HepG2 (cell line): ENCODE results near the gene HABP4. TPM values are rescaled to one million over a fixed set of nuclear protein-coding genes. Genes with fewer than 3 reads are reported as not detected.
A peak's percentile ranks its signal among the peaks of the same experiment; 100 is the strongest.

ENCODE experiments used
- ATAC-seq: fragments of 200-7000 bp; cut with Tn5 transposase; 3 replicates; pipeline ENCODE4 v1.9.1; 2020; ENCODE audit warnings: mild to moderate bottlenecking, moderate library complexity
- BruUV-seq: library from RNA; stranded (reverse); fragments of 400-500 nt; replicated peaks from 2 replicates; lab custom pipeline; 2021; lab: Mats Ljungman, UMichigan
- CTCF ChIA-PET: fragments of 300-600 bp; formaldehyde crosslinking; extraction: SDS; loops from one replicate; lab custom pipeline; 2021; ENCODE audit warnings: low total read pairs, inconsistent platforms, low intra/inter-chr PET ratio; lab: Yijun Ruan, JAX
- POLR2A ChIA-PET: fragments of 350-600 bp; sonication (Branson Sonifier 250); formaldehyde crosslinking; loops from one replicate; lab custom pipeline; 2020; ENCODE audit warnings: antibody characterized with exemption, inconsistent platforms; lab: Yijun Ruan, JAX
- DNase-seq: peaks from one replicate; pipeline ENCODE4 v3.0.0-alpha.2; 2015; ENCODE audit warnings: low spot score
- FAIRE-seq: peaks from 3 replicates; lab custom pipeline; 2011; peaks lifted over from hg19 to GRCh38; lab: Jason Lieb, UNC
- H2AFZ ChIP-seq: one replicate; pipeline ENCODE4 v1.6.1; 2011; ENCODE audit warnings: low read length, inconsistent platforms
- H3K27ac ChIP-seq: fragments of 300-600 bp; 3 replicates; pipeline ENCODE4 v1.8.0; 2011; ENCODE audit warnings: mixed run types, mild to moderate bottlenecking, mixed read lengths, low read length, inconsistent platforms; ENCODE audit not compliant: insufficient read depth; ENCODE audit errors: extremely low read length
- H3K27me3 ChIP-seq, 2 experiments: fragments of 200-600 bp in 1 of 2; 2 replicates in 1 of 2; 3 replicates in 1 of 2; pipeline versions ENCODE4 v1.6.0 to v1.8.0; 2011; ENCODE audit warnings: low read length in 2 of 2, mild to moderate bottlenecking in 2 of 2, moderate library complexity in 2 of 2, inconsistent platforms in 1 of 2; ENCODE audit not compliant: insufficient read depth in 2 of 2, control insufficient read depth in 1 of 2
- H3K36me3 ChIP-seq, 2 experiments: fragments of 200-600 bp in 1 of 2; replicated peaks in 1 of 2; 2 replicates in 1 of 2; 3 replicates in 1 of 2; pipeline versions ENCODE4 v1.5.1 to v1.8.0; 2011; ENCODE audit warnings: low read length in 2 of 2, inconsistent platforms in 1 of 2; ENCODE audit not compliant: insufficient read depth in 2 of 2, control insufficient read depth in 1 of 2
- H3K4me1 ChIP-seq: 2 replicates; pipeline ENCODE4 v1.5.1; 2012; ENCODE audit warnings: low read length, inconsistent platforms; ENCODE audit not compliant: insufficient read depth
- H3K4me2 ChIP-seq: 2 replicates; pipeline ENCODE4 v1.6.0; 2011; ENCODE audit warnings: low read depth, low read length, inconsistent platforms
- H3K4me3 ChIP-seq, 3 experiments: fragments of 200-600 bp in 1 of 3; sonication (generic), shearing (Covaris generic) in 1 of 3; replicated peaks in 1 of 3; 2 replicates each; pipeline ENCODE4 v1.5.1; 2011 to 2016; ENCODE audit warnings: low read length in 3 of 3, inconsistent platforms in 2 of 3, low read depth in 2 of 3, mild to moderate bottlenecking in 2 of 3, control low read depth in 1 of 3, mixed read lengths in 1 of 3; ENCODE audit not compliant: insufficient read depth in 1 of 3
- H3K79me2 ChIP-seq: one replicate; pipeline ENCODE4 v1.6.1; 2011; ENCODE audit warnings: low read length, inconsistent platforms; ENCODE audit not compliant: insufficient read depth
- H3K9ac ChIP-seq: 2 replicates; pipeline ENCODE4 v1.6.0; 2011; ENCODE audit warnings: mild to moderate bottlenecking, low read depth, low read length, inconsistent platforms; ENCODE audit not compliant: insufficient read depth
- H3K9me3 ChIP-seq: 2 replicates; pipeline ENCODE4 v1.5.1; 2012; ENCODE audit warnings: mild to moderate bottlenecking, low read length
- H4K20me1 ChIP-seq: 2 replicates; pipeline ENCODE4 v1.6.0; 2011; ENCODE audit warnings: inconsistent platforms, mild to moderate bottlenecking, low read length, moderate library complexity; ENCODE audit not compliant: insufficient read depth
- ERF ChIP-seq: IDR thresholded peaks from 2 replicates; pipeline ENCODE4 v1.6.1; 2018; ENCODE audit warnings: missing biosample characterization, missing genetic modification reagents
- KLF15 ChIP-seq: sonication (generic); formaldehyde crosslinking; IDR thresholded peaks from 2 replicates; pipeline ENCODE4 v1.8.1; 2023; ENCODE audit warnings: borderline replicate concordance, mild to moderate bottlenecking, inconsistent platforms, missing genetic modification reagents, mixed read lengths
- MED1 ChIP-seq: sonication (generic); formaldehyde crosslinking; IDR thresholded peaks from 2 replicates; pipeline ENCODE4 v1.4.0; 2020; ENCODE audit warnings: missing genetic modification reagents
- ZFX ChIP-seq: sonication (generic); formaldehyde crosslinking; IDR thresholded peaks from 2 replicates; pipeline ENCODE4 v1.4.0; 2020; ENCODE audit warnings: mild to moderate bottlenecking, low read depth, missing genetic modification reagents, moderate library complexity
- ZNF572 ChIP-seq: sonication (generic); formaldehyde crosslinking; IDR thresholded peaks from 2 replicates; pipeline ENCODE4 v1.5.1; 2020; ENCODE audit warnings: mild to moderate bottlenecking, missing genetic modification reagents
- ZNF605 ChIP-seq: sonication (generic); formaldehyde crosslinking; IDR thresholded peaks from 2 replicates; pipeline ENCODE4 v1.8.0; 2022; ENCODE audit warnings: mild to moderate bottlenecking, missing genetic modification reagents
- WGBS: methylation state at CpG from one replicate; pipeline ENCODE4 v1.1.6; 2017; ENCODE audit warnings: low lambda C conversion rate; 5-methylcytosine and 5-hydroxymethylcytosine counted together
- in situ Hi-C: cut with HindIII; loops from 2 replicates; pipeline ENCODE4 v1.10.0; 2017; ENCODE audit warnings: low pct_unique_long_range_greater_than_20kb; ENCODE audit not compliant: extremely low pct_ligation_motif_present
- intact Hi-C: fragments of 100-400 bp; cut with micrococcal nuclease; formaldehyde crosslinking; loops from one replicate; pipeline ENCODE4 v1.10.0; 2022; ENCODE audit not compliant: unreplicated experiment
- polyA plus RNA-seq, 8 experiments: library from polyadenylated mRNA; depleted of rRNA in 3 of 8; stranded (reverse) in 7 of 8; unstranded in 1 of 8; fragments of >200 nt; fragmentation: Illumina TruSeq in 4 of 8; extraction: Trizol in 4 of 8; gene quantifications; 2 replicates each; pipeline versions ENCODE4 v1.2.1 to v1.2.3, GENCODE V29; 2011 to 2016; ENCODE audit warnings: low read depth in 4 of 8, missing spikeins in 1 of 8, mixed read lengths in 1 of 8; ENCODE audit not compliant: insufficient read depth in 1 of 8
- total RNA-seq, 5 experiments: library from RNA; depleted of rRNA; stranded (reverse); fragments of >200 nt; fragmentation: Illumina TruSeq; extraction: Trizol; gene quantifications; 2 replicates each; pipeline ENCODE4 v1.2.3, GENCODE V29; 2016; ENCODE audit warnings: low read depth in 1 of 5
- TF ChIP-seq, protein P1 (sequence below): sonication (generic); formaldehyde crosslinking; IDR thresholded peaks from 2 replicates; pipeline ENCODE4 v1.5.1; 2020; ENCODE audit warnings: mild to moderate bottlenecking, missing genetic modification reagents, moderate library complexity
- TF ChIP-seq, protein P2 (sequence below): sonication (generic); formaldehyde crosslinking; IDR thresholded peaks from 2 replicates; pipeline ENCODE4 v1.5.0; 2020; ENCODE audit warnings: mild to moderate bottlenecking, missing genetic modification reagents
- TF ChIP-seq, protein P3 (sequence below): sonication (generic); formaldehyde crosslinking; IDR thresholded peaks from 2 replicates; pipeline ENCODE4 v1.4.0; 2020; ENCODE audit warnings: mild to moderate bottlenecking, missing genetic modification reagents, borderline replicate concordance
- TF ChIP-seq, protein P4 (sequence below): IDR thresholded peaks from 2 replicates; pipeline ENCODE4 v1.6.1; 2016; ENCODE audit warnings: low read depth, borderline replicate concordance

HABP4 gene
- total and polyA plus RNA-seq, 2 of the 13 experiments (the other 11 are each of a cell fraction or from before 2014, with no cell fraction given), result 14.3 to 26.6 TPM

DNA sequence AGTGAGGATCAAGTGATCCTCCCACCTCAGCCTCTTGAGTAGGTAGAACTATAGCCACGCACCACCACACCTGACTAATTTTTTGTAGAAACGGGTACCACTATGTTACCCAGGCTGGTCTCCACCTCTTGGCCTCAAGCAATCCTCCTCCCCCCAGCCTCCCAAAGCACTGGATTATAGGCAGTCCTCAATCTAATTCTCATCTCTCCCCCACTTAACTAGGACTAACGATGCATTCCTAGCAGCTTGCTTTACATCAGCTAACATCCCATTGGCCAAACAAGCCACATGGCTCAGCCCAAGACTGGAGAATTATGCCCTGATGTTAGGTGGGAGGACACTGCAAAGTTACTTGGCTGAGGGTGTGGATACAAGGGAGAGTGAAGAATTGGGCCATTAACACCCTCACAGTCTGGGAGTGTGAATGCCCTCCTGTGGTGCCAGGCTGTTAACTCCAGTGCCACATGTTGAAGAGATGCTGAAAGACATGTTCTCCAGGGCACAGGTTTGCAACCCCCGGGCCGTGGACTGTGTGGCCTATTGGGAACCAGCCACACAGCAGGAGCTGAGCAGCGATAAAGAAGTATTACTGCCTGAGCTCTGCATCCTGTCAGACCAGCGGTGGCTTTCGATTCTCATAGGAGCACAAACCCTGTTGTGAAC lies 26.5 kb upstream of the HABP4 start:
- peak overlapping the region; percentile 58 for H3K9ac ChIP-seq
- H3K36me3 ChIP-seq, result no peaks in the 10 kb centered on the region
- FAIRE-seq (no peak), ATAC-seq (peak; percentile 17), DNase-seq (no peak)
- no peaks in the 10 kb centered on the region for H3K27me3 ChIP-seq
- WGBS, result 51% methylated on average over 4 of the region's 8 CpGs
- H3K4me3 ChIP-seq, result peak overlapping the region; percentile 34 to 55 (median 45); a peak in 5 of 6 replicates
- ChIA-PET POLR2A (interaction anchor here (0.9 to 1.9 kb wide), 5 partner anchors 12 to 40 kb away, joined by 3 to 8 read pairs (median 5); partner anchors contain the start of genes HABP4 and SLC35D2), CTCF (no interaction called here)
- peak overlapping the region; percentile 66 for H3K4me2 ChIP-seq
- in situ Hi-C loops (no loop called here), intact Hi-C loops (no loop called here)
- no peaks in the 10 kb centered on the region for H3K79me2 ChIP-seq
- no peaks in the 10 kb centered on the region for H4K20me1 ChIP-seq
- H3K27ac ChIP-seq, result peak overlapping the region; percentile 34
- BruUV-seq, result no TSS peak
- peak overlapping the region; percentile 73 for H2AFZ ChIP-seq
- no peaks in the 10 kb centered on the region for H3K9me3 ChIP-seq
- peaks cover 45% of the 10 kb centered on the region for H3K4me1 ChIP-seq
- TF ChIP-seq, protein P1, sequence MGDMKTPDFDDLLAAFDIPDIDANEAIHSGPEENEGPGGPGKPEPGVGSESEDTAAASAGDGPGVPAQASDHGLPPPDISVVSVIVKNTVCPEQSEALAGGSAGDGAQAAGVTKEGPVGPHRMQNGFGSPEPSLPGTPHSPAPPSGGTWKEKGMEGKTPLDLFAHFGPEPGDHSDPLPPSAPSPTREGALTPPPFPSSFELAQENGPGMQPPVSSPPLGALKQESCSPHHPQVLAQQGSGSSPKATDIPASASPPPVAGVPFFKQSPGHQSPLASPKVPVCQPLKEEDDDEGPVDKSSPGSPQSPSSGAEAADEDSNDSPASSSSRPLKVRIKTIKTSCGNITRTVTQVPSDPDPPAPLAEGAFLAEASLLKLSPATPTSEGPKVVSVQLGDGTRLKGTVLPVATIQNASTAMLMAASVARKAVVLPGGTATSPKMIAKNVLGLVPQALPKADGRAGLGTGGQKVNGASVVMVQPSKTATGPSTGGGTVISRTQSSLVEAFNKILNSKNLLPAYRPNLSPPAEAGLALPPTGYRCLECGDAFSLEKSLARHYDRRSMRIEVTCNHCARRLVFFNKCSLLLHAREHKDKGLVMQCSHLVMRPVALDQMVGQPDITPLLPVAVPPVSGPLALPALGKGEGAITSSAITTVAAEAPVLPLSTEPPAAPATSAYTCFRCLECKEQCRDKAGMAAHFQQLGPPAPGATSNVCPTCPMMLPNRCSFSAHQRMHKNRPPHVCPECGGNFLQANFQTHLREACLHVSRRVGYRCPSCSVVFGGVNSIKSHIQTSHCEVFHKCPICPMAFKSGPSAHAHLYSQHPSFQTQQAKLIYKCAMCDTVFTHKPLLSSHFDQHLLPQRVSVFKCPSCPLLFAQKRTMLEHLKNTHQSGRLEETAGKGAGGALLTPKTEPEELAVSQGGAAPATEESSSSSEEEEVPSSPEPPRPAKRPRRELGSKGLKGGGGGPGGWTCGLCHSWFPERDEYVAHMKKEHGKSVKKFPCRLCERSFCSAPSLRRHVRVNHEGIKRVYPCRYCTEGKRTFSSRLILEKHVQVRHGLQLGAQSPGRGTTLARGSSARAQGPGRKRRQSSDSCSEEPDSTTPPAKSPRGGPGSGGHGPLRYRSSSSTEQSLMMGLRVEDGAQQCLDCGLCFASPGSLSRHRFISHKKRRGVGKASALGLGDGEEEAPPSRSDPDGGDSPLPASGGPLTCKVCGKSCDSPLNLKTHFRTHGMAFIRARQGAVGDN (CRISPR knock-in tag), result peak; percentile 45; the same call in 1 of the 2 replicates
- peak; percentile 26; the same call in 1 of the 2 replicates for TF ChIP-seq MED1 (CRISPR knock-in tag)
- no peak for TF ChIP-seq KLF15
- TF ChIP-seq, protein P2, sequence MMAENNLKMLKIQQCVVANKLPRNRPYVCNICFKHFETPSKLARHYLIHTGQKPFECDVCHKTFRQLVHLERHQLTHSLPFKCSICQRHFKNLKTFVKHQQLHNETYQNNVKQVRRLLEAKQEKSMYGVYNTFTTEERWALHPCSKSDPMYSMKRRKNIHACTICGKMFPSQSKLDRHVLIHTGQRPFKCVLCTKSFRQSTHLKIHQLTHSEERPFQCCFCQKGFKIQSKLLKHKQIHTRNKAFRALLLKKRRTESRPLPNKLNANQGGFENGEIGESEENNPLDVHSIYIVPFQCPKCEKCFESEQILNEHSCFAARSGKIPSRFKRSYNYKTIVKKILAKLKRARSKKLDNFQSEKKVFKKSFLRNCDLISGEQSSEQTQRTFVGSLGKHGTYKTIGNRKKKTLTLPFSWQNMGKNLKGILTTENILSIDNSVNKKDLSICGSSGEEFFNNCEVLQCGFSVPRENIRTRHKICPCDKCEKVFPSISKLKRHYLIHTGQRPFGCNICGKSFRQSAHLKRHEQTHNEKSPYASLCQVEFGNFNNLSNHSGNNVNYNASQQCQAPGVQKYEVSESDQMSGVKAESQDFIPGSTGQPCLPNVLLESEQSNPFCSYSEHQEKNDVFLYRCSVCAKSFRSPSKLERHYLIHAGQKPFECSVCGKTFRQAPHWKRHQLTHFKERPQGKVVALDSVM (CRISPR knock-in tag), result 0 out of 2 replicates have a peak, but pooled peaks have one; percentile 30
- TF ChIP-seq, protein P3, sequence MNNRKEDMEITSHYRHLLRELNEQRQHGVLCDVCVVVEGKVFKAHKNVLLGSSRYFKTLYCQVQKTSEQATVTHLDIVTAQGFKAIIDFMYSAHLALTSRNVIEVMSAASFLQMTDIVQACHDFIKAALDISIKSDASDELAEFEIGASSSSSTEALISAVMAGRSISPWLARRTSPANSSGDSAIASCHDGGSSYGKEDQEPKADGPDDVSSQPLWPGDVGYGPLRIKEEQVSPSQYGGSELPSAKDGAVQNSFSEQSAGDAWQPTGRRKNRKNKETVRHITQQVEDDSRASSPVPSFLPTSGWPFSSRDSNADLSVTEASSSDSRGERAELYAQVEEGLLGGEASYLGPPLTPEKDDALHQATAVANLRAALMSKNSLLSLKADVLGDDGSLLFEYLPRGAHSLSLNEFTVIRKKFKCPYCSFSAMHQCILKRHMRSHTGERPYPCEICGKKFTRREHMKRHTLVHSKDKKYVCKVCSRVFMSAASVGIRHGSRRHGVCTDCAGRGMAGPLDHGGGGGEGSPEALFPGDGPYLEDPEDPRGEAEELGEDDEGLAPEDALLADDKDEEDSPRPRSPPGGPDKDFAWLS (CRISPR knock-in tag), result no peak
- TF ChIP-seq ZNF572 (CRISPR knock-in tag), result peak; percentile 88; the same call in 1 of the 2 replicates
- 0 out of 2 replicates have a peak, but pooled peaks have one; percentile 38 for TF ChIP-seq ZFX
- 0 out of 2 replicates have a peak, but pooled peaks have one; percentile 7 for TF ChIP-seq ERF (CRISPR knock-in tag)
- TF ChIP-seq, protein P4, sequence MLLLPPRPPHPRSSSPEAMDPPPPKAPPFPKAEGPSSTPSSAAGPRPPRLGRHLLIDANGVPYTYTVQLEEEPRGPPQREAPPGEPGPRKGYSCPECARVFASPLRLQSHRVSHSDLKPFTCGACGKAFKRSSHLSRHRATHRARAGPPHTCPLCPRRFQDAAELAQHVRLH (CRISPR knock-in tag), result peak; percentile 27; the same call in 1 of the 2 replicates
- 0 out of 2 replicates have a peak, but pooled peaks have one; percentile 54 for TF ChIP-seq ZNF605
